Astrocyte of the spinal cord (primary cell): ENCODE data around the gene CDHR5.
"Not testable (repeated sequence)": the region's sequence is repeated elsewhere in the genome, so short reads cannot be mapped to it uniquely, and the experiment has no call there.

ENCODE experiments used
- DNase-seq: peaks from one replicate; pipeline ENCODE4 v3.0.0; 2011; ENCODE audit warnings: low read depth, low spot score
- H3K4me3 ChIP-seq: 2 replicates; pipeline ENCODE4 v1.5.1; 2011; ENCODE audit warnings: low read depth, mild to moderate bottlenecking, low read length, moderate library complexity
- in situ Hi-C: cut with HindIII; loops from 2 replicates; pipeline ENCODE4 v1.10.0; 2017; ENCODE audit warnings: low sequenced_read_pairs
- TF ChIP-seq, protein P1 (sequence below): IDR thresholded peaks from 2 replicates; pipeline ENCODE4 v1.5.1; 2012; ENCODE audit warnings: low read depth, mild to moderate bottlenecking, low read length, inconsistent platforms

The CDHR5 gene

DNA sequence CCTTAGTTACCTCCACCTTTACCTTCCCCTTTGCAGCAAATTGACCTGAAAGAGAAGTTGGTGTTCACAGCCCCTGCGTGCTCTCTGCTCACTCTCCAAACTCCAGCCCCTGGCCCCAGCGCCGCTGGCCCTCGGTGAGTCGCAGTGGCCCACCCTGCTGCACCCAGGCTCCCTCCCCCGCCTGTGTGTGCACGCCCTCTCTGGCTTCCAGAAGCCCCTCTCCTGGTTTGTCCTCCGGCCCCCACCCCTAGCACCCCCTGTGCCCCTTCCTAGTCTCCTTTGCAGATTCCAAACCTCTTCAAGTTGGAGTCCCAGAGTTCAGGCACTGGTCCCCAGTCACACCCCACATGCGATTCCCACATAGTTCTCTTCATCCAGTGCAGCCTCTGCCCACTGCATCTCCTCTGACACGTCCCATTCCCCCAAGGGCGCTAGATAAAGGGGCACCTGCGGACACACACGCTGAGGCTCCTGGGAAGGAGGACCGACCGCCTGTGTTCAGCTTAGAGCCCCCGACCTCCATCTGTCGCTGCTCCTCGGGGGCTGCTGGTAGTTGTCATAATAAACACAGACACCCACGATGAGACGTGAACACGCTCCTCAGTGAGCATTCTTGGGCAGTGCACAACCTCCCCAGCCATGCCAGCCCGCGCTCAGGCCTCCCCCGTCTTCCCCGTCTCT lies 50.0 kb downstream of the CDHR5 start:
- TF ChIP-seq, protein P1, sequence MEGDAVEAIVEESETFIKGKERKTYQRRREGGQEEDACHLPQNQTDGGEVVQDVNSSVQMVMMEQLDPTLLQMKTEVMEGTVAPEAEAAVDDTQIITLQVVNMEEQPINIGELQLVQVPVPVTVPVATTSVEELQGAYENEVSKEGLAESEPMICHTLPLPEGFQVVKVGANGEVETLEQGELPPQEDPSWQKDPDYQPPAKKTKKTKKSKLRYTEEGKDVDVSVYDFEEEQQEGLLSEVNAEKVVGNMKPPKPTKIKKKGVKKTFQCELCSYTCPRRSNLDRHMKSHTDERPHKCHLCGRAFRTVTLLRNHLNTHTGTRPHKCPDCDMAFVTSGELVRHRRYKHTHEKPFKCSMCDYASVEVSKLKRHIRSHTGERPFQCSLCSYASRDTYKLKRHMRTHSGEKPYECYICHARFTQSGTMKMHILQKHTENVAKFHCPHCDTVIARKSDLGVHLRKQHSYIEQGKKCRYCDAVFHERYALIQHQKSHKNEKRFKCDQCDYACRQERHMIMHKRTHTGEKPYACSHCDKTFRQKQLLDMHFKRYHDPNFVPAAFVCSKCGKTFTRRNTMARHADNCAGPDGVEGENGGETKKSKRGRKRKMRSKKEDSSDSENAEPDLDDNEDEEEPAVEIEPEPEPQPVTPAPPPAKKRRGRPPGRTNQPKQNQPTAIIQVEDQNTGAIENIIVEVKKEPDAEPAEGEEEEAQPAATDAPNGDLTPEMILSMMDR = no peak
- peak overlapping the region; percentile 48 for H3K4me3 ChIP-seq
- no peak for DNase-seq
- in situ Hi-C loops = no loop called here

DNA sequence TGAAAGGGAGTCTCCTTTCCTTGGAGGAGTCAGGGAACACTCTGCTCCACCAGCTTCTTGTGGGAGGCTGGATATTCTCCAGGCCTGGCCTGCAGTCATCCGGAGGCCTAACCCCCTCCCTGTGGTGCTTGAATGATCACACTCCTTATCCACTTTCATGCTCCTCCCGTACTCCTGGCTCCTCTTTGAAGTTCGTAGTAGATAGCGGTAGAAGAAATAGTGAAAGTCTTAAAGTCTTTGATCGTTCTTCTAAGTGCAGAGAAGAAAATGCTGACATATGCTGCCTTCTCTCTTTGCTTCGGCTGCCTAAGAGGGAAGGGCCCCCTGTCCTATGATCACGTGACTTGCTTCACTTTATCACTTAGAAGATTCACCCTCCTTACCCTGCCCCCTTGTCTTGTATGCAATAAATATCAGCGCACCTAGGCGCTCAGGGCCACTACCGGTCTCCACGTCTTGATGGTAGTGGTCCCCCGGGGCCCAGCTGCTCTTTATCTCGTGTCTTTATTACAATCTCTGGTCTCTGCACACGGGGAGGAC lies 50.7 kb downstream of the CDHR5 start:
- H3K4me3 ChIP-seq, DNase-seq, in situ Hi-C loops: not testable (repeated sequence)

DNA sequence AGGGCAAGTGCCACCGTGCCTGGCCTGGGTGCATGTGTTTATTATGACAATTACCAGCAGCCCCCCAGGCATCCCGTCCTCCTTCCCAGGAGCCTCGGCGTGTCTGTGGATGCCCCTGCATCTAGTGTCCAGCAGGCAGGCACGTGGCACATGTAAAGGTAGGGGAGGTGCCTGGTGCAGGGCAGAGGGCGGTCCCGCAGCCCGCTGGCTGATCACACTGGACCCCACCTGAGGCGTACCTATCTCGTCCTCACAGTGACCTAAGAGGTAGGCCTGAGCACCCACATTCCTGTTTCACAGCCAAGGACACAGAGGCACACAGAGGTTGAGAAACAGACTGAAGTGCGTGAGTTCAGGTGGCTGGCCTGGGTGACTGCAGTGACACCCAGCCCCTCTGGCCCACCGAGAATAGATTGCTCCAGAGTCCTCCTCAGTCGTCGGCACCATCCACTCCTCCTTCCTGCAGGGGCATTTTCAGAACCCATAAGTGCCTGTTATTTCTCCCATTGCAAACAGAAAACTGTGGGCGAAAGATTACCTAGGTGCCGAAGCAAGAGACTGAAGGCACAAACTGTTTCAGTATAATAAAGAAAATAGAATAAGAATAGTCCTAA lies 51.5 kb downstream of the CDHR5 start:
- H3K4me3 ChIP-seq = no peak overlapping the region
- no peak for DNase-seq
- in situ Hi-C loops = no loop called here
- TF ChIP-seq, protein P1 = no peak

DNA sequence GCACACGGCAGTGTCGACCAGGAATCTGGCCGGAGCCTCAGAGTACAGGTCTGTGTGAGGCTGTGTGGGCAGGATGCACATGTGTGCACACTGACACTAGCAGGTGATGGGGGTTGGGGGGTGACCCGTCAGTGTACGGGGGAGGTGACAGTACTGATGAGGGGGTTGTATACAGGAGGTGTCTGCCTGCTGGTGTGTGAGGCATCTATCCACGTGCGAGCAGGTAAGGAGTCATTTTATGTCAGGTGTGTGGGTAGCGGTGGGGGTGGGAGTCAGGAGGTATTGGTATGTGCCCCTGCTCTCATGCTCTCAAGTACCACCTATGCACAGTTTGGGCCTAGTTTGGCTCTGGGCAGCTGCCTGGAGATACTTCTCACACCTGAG lies 53.0 kb downstream of the CDHR5 start:
- TF ChIP-seq, protein P1 = no peak
- no peak for DNase-seq

DNA sequence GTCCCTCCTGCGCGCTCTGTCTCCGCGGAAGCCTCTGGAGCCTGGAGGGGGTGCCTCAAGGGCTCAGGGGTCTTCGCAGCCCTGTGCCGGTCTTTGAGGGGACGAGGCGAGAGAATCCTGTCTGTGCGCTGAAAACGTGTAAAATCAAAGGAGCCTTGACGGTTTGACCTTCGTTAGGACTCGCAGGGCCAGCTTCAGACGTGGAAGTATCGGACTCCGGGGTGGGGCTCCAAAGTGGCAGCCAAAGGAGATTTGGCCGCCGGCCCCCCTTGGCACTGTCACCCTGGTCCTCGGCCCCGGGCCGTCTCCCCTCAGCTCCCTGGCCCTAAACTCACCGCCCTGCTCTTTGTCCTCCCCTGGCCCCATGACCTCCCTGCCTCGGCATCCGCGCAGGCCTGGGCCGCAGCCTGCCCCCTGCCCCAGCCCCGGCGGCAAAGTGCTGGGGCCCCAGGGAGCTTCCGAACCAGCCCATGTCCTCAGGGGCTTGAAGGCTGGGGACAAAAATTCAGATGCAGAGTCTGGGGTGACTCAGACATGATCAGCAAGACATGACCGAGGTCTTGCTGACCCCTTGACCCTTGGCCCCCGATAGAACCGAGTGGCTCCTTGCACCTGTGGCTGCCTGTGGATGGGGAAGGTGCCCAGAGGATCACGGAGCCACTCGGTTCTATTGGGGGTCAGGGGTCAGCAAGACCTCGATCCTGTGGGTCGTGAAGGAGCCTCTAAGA lies 55.4 kb downstream of the CDHR5 start:
- in situ Hi-C loops = no loop called here
- H3K4me3 ChIP-seq = peak overlapping the region; percentile 55

More for the DNA sequence above, 53.0 kb downstream of the CDHR5 start:
- in situ Hi-C loops = no loop called here
- no peak overlapping the region for H3K4me3 ChIP-seq

DNA sequence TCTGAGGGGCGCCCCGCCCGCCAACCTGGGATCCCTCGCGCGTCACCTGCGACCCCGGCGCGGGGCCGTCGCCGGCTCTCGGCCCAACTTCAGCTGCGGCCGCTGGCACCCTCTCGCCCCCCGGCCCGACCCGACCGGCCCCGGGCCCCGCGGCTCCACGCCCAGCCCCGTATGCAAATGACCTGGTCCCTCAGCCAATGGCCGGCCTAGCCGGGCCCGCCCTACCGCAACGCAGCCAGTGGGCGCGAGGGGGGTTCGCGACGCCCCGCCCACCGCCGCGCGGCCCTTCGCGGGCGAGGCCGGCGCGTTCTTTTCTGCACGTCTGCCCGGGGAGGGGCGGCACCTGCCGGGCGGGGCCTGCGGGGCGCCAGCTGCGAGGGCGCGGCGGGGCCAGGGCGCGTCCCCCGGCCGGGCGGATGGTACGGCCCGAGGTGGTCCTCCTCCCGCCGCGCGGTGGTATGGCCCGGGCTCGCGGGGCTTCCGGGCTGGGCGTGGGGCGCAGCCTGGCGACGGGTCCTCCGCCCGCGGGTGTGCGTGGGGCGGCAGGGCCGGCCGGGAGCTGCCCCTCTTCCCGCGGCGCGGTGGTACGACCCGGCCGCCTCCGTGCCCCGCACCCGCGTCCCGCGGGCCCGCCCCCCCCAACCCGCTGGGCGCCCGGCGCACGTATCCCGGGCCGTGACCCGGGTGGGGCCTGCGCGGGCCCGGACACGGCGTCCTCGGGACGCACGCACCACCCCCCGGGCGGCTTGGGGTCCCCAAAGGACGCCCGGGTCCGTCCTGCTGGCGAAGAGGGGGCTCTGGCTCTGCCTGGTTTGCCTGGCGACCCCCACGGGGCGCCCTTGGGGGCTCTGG lies 56.2 kb downstream of the CDHR5 start:
- TF ChIP-seq, protein P1 = no peak
- peak; percentile 91 for DNase-seq
- H3K4me3 ChIP-seq = peak overlapping the region; percentile 56
- in situ Hi-C loops = no loop called here

More for the DNA sequence above, 55.4 kb downstream of the CDHR5 start:
- DNase-seq = no peak
- TF ChIP-seq, protein P1 = no peak
